Measurements from ENCODE around the gene GCKR.
"Not testable (repeated sequence)": the region's sequence is repeated elsewhere in the genome, so short reads cannot be mapped to it uniquely, and the experiment has no call there.

Gene GCKR

DNA sequence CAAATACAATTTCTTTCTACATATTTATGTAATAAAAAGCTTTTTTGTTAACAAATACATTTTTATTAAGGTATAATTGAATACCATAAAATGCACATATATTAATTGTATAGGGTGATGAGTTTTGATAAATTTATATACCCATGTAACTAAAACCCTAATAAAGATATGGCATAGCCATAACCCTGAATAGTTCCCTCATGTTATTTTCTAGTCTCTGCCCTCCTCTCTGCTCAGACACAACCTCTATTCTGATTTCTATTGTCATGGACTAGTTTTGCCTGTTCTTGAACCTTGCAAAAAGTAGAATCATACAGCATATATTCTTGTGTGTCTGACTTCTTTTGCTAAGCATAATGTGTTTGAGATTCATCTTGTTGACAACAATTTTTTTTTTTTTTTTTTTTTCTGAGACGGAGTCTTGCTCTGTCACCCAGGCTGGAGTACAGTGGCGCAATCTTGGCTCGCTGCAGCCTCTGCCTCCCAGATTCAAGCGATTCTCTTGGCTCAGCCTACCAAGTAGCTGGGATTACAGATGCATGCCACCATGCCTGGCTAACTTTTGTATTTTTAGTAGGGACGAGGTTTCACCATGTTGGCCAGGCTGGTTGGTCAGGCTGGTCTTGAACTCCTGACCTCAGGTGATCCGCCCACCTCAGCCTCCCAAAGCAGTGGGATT, 47.6 kb downstream of the GCKR start:
- no peak overlapping the region for H3K4me3 ChIP-seq (ENCODE audit: low read depth, low read length)
- H3K36me3 ChIP-seq: no peaks in the 10 kb centered on the region
- TF ChIP-seq, protein P1, sequence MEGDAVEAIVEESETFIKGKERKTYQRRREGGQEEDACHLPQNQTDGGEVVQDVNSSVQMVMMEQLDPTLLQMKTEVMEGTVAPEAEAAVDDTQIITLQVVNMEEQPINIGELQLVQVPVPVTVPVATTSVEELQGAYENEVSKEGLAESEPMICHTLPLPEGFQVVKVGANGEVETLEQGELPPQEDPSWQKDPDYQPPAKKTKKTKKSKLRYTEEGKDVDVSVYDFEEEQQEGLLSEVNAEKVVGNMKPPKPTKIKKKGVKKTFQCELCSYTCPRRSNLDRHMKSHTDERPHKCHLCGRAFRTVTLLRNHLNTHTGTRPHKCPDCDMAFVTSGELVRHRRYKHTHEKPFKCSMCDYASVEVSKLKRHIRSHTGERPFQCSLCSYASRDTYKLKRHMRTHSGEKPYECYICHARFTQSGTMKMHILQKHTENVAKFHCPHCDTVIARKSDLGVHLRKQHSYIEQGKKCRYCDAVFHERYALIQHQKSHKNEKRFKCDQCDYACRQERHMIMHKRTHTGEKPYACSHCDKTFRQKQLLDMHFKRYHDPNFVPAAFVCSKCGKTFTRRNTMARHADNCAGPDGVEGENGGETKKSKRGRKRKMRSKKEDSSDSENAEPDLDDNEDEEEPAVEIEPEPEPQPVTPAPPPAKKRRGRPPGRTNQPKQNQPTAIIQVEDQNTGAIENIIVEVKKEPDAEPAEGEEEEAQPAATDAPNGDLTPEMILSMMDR (IDR thresholded peaks at IDR 0.05; ENCODE audit: low read depth, low read length): no peak
- no peaks in the 10 kb centered on the region for H3K4me1 ChIP-seq
- no peaks in the 10 kb centered on the region for H3K27me3 ChIP-seq
- no peaks in the 10 kb centered on the region for H3K9me3 ChIP-seq
- no peak for DNase-seq

DNA sequence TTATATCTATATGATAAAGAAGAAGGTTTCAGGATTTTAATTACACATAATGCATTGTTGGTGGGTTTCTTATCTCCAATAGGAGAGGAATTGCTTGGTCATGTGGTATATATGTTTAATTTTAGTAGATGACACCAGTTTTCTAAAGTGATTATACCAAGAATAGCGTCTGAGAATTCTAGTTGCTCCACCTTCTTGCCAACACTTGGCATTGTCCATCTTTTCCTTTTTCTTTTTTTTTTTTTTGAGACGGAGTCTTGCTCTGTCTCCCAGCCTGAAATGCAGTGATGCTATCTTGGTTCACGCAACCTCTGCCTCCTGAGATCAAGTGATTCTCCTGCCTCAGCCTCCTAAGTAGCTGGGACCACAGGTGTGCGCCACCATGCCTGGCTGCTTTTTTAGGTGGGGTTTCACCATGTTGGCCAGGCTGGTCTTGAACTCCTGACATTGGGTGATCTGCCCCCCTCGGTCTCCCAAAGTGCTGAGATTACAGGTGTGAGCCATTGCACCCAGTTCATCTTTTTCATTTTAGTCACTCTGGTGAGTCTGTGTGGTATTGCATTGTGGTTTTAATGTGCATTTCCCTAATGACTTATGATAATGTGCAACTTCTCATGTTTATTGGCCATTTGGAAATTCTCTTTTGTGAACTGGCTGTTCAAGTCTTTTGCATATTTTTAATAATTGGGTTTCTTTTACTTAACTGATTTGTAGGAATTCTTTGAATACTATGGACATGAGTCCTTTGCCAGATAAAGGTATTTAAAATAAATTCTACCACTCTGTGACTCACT, 48.9 kb downstream of the GCKR start:
- DNase-seq: no peak
- no peaks in the 10 kb centered on the region for H3K4me1 ChIP-seq
- H3K27me3 ChIP-seq: no peaks in the 10 kb centered on the region
- H3K4me3 ChIP-seq (ENCODE audit: low read depth, low read length): no peak overlapping the region
- TF ChIP-seq, protein P1 (IDR thresholded peaks at IDR 0.05; ENCODE audit: low read depth, low read length): no peak
- no peaks in the 10 kb centered on the region for H3K36me3 ChIP-seq
- no peaks in the 10 kb centered on the region for H3K9me3 ChIP-seq

DNA sequence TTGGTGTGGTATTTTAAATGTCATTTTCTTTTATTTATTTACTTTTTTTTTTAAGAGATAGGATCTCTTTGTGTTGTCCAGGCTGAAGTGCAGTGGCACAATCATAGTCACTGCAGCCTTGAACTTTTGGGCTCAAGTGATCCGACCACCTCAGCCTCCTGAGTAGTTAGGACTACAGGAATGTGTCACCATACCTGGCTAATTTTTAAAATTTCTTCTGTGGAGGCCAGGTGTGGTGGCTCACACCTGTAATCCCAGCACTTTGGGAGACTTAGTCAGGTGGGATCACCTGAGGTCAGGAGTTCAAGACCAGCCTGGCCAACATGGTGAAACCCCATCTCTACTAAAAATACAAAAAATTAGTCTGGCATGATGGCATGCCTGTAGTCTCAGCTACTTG, 52.7 kb downstream of the GCKR start:
- H3K9me3 ChIP-seq: no peaks in the 10 kb centered on the region
- H3K36me3 ChIP-seq: no peaks in the 10 kb centered on the region
- TF ChIP-seq, protein P1 (IDR thresholded peaks at IDR 0.05; ENCODE audit: low read depth, low read length): no peak
- H3K4me1 ChIP-seq: no peaks in the 10 kb centered on the region
- no peak overlapping the region for H3K4me3 ChIP-seq (ENCODE audit: low read depth, low read length)
- peaks cover 15% of the 10 kb centered on the region for H3K27me3 ChIP-seq
- no peak for DNase-seq

DNA sequence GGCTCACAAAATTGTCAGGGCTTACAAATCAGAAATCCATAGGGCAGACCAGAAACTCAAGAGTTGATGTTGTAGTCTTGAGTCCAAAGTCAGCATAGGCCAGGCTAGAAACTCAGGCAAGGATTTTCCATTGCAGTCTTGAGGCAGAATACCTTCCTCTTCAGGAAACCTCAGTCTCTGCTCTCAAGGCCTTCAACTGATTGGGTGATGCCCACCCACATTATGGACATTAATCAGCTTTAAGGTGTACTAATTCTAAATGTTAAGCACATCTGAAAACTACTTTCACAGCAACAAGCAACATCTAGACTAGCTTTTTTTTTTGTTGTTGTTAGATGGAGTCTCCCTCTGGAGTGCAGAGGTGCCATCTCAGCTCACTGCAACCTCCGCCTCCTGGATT, 54.9 kb downstream of the GCKR start:
- H3K4me3 ChIP-seq (ENCODE audit: low read depth, low read length): no peak overlapping the region
- DNase-seq: no peak
- H3K27me3 ChIP-seq: peaks cover 18% of the 10 kb centered on the region
- H3K9me3 ChIP-seq: no peaks in the 10 kb centered on the region
- H3K4me1 ChIP-seq: no peaks in the 10 kb centered on the region
- no peaks in the 10 kb centered on the region for H3K36me3 ChIP-seq
- TF ChIP-seq, protein P1 (IDR thresholded peaks at IDR 0.05; ENCODE audit: low read depth, low read length): no peak

DNA sequence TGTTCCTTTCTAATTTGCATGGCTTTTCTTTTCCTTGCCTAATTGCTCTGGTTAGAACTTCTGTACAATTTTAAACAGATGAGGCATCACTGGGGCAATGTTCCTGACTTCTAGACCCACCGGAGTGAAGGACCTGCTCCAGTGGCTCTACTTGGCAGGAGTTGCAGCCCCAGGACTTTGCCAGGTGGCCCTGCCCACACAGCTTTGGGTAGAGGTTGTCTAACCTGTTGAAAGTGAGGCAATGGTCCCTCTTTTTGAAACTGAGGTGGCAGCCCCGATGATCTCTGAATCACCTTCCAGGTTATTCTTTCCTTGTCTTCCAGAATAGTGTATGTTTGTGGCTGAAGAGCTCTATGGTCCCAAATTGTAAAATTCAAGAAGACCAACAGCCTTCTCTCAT, 56.3 kb downstream of the GCKR start:
- Histone ChIP-seq H3K4me3 (ENCODE audit: low read depth, low read length) (no peak overlapping the region), H3K27me3 (peaks cover 18% of the 10 kb centered on the region), H3K4me1 (no peaks in the 10 kb centered on the region), H3K9me3 (no peaks in the 10 kb centered on the region), H3K36me3 (no peaks in the 10 kb centered on the region)
- TF ChIP-seq, protein P1 (IDR thresholded peaks at IDR 0.05; ENCODE audit: low read depth, low read length): no peak
- DNase-seq: no peak

DNA sequence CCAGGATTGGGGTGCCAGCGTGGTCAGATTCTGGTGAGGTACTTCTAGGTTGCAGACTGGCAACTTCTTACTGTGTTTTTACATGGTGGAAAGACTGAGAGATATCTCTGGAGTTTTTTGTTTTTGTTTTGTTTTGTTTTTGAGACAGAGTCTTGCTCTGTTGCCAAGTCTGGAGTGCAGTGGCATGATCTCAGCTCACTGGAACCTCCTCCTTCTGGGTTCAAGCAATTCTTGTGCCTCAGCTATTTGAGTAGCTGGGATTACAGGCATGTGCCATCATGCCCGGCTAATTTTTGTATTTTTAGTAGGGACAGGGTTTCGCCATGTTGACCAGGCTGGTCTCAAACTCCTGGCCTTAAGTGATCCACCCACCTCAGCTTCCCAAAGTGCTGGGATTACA, 57.8 kb downstream of the GCKR start:
- DNase-seq; H3K4me1 ChIP-seq; H3K4me3 ChIP-seq (ENCODE audit: low read depth, low read length); H3K9me3 ChIP-seq; H3K36me3 ChIP-seq: not testable (repeated sequence)
- H3K27me3 ChIP-seq: peaks cover 24% of the 10 kb centered on the region

Data from BE2C (cell line).